Muscle layer of duodenum (tissue), 2 donors: ENCODE measurements around the gene HCN2.

Experiments
- H3K27ac ChIP-seq: one replicate; pipeline ENCODE4 v1.7.0; 2013; ENCODE audit warnings: mild to moderate bottlenecking, low read length
- H3K27me3 ChIP-seq: one replicate; pipeline ENCODE4 v1.7.0; 2013; ENCODE audit warnings: low read depth, mild to moderate bottlenecking, control low read depth, low read length
- H3K36me3 ChIP-seq, 2 donors: one replicate each; pipeline ENCODE4 v1.7.0; 2013; ENCODE audit warnings: low read length in 2 of 2, control low read depth in 1 of 2, mild to moderate bottlenecking in 1 of 2; ENCODE audit not compliant: insufficient read depth in 2 of 2, control insufficient read depth in 1 of 2
- H3K4me1 ChIP-seq, 2 donors: one replicate each; pipeline ENCODE4 v1.7.0; 2013; ENCODE audit warnings: low read length in 2 of 2, mild to moderate bottlenecking in 2 of 2, control low read depth in 1 of 2, moderate library complexity in 1 of 2; ENCODE audit not compliant: insufficient read depth in 2 of 2, control insufficient read depth in 1 of 2
- H3K4me3 ChIP-seq, 2 donors: one replicate each; pipeline ENCODE4 v1.7.0; 2013; ENCODE audit warnings: low read length in 2 of 2, low read depth in 1 of 2, mild to moderate bottlenecking in 1 of 2
- H3K9me3 ChIP-seq, 2 donors: one replicate each; pipeline ENCODE4 v1.7.0; 2013; ENCODE audit warnings: low read length in 2 of 2, control low read depth in 1 of 2, mild to moderate bottlenecking in 1 of 2; ENCODE audit not compliant: control insufficient read depth in 1 of 2
- donor health status: healthy.

The HCN2 gene

GRCh38 chr19:555474-555808 lies 34.2 kb upstream of the HCN2 start:
- H3K36me3 ChIP-seq, result no peaks in the 10 kb centered on the region
- H3K4me1 ChIP-seq, result peaks cover 0 to 8% of the 10 kb centered on the region in 2 donors
- no peak overlapping the region for H3K27ac ChIP-seq
- no peaks in the 10 kb centered on the region for H3K27me3 ChIP-seq
- no peaks in the 10 kb centered on the region for H3K9me3 ChIP-seq
- H3K4me3 ChIP-seq, result no peak overlapping the region

GRCh38 chr19:556611-557382 lies 32.9 kb upstream of the HCN2 start:
- no peaks in the 10 kb centered on the region for H3K9me3 ChIP-seq
- no peaks in the 10 kb centered on the region for H3K36me3 ChIP-seq
- no peak overlapping the region for H3K27ac ChIP-seq
- no peaks in the 10 kb centered on the region for H3K27me3 ChIP-seq
- peaks cover 0 to 8% of the 10 kb centered on the region in 2 donors for H3K4me1 ChIP-seq
- no peak overlapping the region for H3K4me3 ChIP-seq

- H3K27ac ChIP-seq, result no peak overlapping the region
- no peaks in the 10 kb centered on the region for H3K36me3 ChIP-seq
- H3K27me3 ChIP-seq, result no peaks in the 10 kb centered on the region
- no peaks in the 10 kb centered on the region for H3K9me3 ChIP-seq
- peaks cover 0 to 8% of the 10 kb centered on the region in 2 donors for H3K4me1 ChIP-seq
- no peak overlapping the region for H3K4me3 ChIP-seq
Measured at GRCh38 chr19:558770-559439, 30.8 kb upstream of the HCN2 start.

GRCh38 chr19:560121-560520 lies 29.6 kb upstream of the HCN2 start:
- Histone ChIP-seq H3K27ac (no peak overlapping the region), H3K27me3 (no peaks in the 10 kb centered on the region), H3K4me1 (peaks cover 0 to 8% of the 10 kb centered on the region in 2 donors), H3K4me3 (no peak overlapping the region), H3K9me3 (no peaks in the 10 kb centered on the region), H3K36me3 (no peaks in the 10 kb centered on the region)

GRCh38 chr19:566403-566802 lies 23.3 kb upstream of the HCN2 start:
- Histone ChIP-seq H3K27ac (peak overlapping the region; percentile 45), H3K9me3 (no peaks in the 10 kb centered on the region), H3K4me1 (peaks cover 3 to 4% of the 10 kb centered on the region in 2 donors), H3K4me3 (no peak overlapping the region), H3K27me3 (no peaks in the 10 kb centered on the region), H3K36me3 (no peaks in the 10 kb centered on the region)

GRCh38 chr19:566844-567243 lies 22.8 kb upstream of the HCN2 start:
- Histone ChIP-seq H3K36me3 (no peaks in the 10 kb centered on the region), H3K27me3 (no peaks in the 10 kb centered on the region), H3K9me3 (no peaks in the 10 kb centered on the region), H3K4me1 (peaks cover 3 to 4% of the 10 kb centered on the region in 2 donors), H3K27ac (peak overlapping the region; percentile 45), H3K4me3 (no peak overlapping the region)

GRCh38 chr19:567296-567900 lies 22.3 kb upstream of the HCN2 start:
- Histone ChIP-seq H3K27me3 (no peaks in the 10 kb centered on the region), H3K27ac (peak overlapping the region; percentile 45), H3K4me1 (peaks cover 3 to 4% of the 10 kb centered on the region in 2 donors), H3K36me3 (no peaks in the 10 kb centered on the region), H3K4me3 (no peak overlapping the region), H3K9me3 (no peaks in the 10 kb centered on the region)

- no peak overlapping the region for H3K27ac ChIP-seq
- H3K27me3 ChIP-seq, result no peaks in the 10 kb centered on the region
- H3K4me1 ChIP-seq, result peaks cover 10 to 25% of the 10 kb centered on the region in 2 donors
- H3K36me3 ChIP-seq, result no peaks in the 10 kb centered on the region
- no peak overlapping the region for H3K4me3 ChIP-seq
- no peaks in the 10 kb centered on the region for H3K9me3 ChIP-seq
Measured at GRCh38 chr19:570251-570686, 19.4 kb upstream of the HCN2 start.

GRCh38 chr19:570937-571565 lies 18.6 kb upstream of the HCN2 start:
- Histone ChIP-seq H3K9me3 (no peaks in the 10 kb centered on the region), H3K4me1 (peaks cover 10 to 30% of the 10 kb centered on the region in 2 donors), H3K27ac (peak overlapping the region; percentile 80), H3K4me3 (peak overlapping the region; percentile 60 to 61), H3K36me3 (no peaks in the 10 kb centered on the region), H3K27me3 (no peaks in the 10 kb centered on the region)

- no peaks in the 10 kb centered on the region for H3K9me3 ChIP-seq
- no peaks in the 10 kb centered on the region for H3K27me3 ChIP-seq
- no peaks in the 10 kb centered on the region for H3K36me3 ChIP-seq
- peak overlapping the region; percentile 80 for H3K27ac ChIP-seq
- H3K4me1 ChIP-seq, result peaks cover 10 to 33% of the 10 kb centered on the region in 2 donors
- peak overlapping the region; percentile 60 to 61 for H3K4me3 ChIP-seq
Measured at GRCh38 chr19:571566-571974, 18.1 kb upstream of the HCN2 start.

GRCh38 chr19:572140-572742 lies 17.4 kb upstream of the HCN2 start, which contains the start of gene BSG:
BSG (plus strand) TSS chr19:572596; CDS start chr19:572635, 39 bp downstream.
- peak within 1 kb of the TSS; percentile 80 for H3K27ac ChIP-seq
- H3K36me3 ChIP-seq, result no peaks in the 10 kb centered on the region
- H3K9me3 ChIP-seq, result no peaks in the 10 kb centered on the region
- H3K4me3 ChIP-seq, result peak within 1 kb of the TSS; percentile 87 to 96
- no peaks in the 10 kb centered on the region for H3K27me3 ChIP-seq
- peaks cover 10 to 33% of the 10 kb centered on the region in 2 donors for H3K4me1 ChIP-seq
